ENCODE data around the gene WDR70.

WDR70 gene

DNA sequence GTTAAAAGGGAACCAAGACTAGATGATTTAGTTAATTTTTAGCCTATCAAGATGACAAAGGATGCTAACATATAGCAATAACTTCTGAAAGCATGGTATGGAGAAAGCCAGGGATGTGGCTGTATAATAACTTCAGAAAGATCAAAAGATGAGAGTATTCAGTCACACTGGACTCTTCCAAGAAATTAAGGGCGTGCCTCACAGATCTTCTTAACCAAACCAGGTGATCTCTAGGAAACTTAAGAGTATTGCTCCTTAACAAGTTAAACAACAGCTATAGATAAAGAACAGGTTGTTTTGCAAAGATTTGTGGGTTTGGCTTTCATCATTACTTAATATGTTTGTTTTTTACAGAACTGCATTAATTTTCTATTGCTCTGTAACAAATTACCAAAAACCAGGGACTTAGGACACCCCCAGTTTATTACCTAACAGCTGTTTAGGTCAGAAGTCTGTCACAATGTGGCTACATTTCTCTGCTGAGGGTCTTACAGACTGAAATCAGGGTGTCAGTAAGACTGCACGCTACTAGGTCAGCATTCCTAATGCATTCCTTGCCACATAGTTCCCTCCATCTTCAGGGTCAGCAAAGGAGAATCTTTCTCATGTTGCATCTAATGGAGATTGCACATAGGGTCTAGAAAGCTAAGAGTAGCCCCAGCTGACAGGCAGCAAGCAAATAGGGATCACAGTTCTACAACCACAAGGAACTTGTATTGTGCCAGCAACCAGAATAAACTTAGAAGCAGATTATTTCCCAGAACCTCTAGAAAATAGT, 113.8 kb downstream of the WDR70 start:
- DNase-seq (ENCODE audit: low read depth in 2 of 2) = no peak
- TF ChIP-seq, protein P1, sequence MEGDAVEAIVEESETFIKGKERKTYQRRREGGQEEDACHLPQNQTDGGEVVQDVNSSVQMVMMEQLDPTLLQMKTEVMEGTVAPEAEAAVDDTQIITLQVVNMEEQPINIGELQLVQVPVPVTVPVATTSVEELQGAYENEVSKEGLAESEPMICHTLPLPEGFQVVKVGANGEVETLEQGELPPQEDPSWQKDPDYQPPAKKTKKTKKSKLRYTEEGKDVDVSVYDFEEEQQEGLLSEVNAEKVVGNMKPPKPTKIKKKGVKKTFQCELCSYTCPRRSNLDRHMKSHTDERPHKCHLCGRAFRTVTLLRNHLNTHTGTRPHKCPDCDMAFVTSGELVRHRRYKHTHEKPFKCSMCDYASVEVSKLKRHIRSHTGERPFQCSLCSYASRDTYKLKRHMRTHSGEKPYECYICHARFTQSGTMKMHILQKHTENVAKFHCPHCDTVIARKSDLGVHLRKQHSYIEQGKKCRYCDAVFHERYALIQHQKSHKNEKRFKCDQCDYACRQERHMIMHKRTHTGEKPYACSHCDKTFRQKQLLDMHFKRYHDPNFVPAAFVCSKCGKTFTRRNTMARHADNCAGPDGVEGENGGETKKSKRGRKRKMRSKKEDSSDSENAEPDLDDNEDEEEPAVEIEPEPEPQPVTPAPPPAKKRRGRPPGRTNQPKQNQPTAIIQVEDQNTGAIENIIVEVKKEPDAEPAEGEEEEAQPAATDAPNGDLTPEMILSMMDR (IDR thresholded peaks at IDR 0.05; ENCODE audit: low read depth, low read length) = no peak
- no peak overlapping the region for H3K4me3 ChIP-seq (replicated peaks in 1 of 2; ENCODE audit: low read depth in 2 of 2, low read length in 2 of 2)

DNA sequence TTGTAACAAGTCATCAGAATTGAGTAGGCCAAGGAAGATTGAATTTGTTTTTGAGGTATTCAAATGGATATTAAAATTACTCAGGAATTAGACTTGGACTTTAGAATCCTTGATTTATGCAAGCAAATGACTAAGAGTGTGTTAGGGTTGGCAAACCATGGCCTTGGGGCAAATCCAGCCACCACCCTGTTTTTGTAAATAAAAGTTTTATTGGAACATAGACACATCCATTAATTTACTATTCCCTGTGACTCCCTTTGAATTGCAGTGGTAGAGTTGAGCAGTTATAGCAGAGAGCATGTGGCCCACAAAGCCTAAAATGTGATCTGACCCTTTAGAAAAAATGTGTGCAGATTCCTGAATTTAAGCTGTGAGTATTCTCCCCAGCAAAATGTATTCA, 115.6 kb downstream of the WDR70 start:
- peak in 1 of 2 donors; percentile 23 for DNase-seq (ENCODE audit: low read depth in 2 of 2)
- H3K4me3 ChIP-seq (replicated peaks in 1 of 2; ENCODE audit: low read depth in 2 of 2, low read length in 2 of 2) = no peak overlapping the region
- TF ChIP-seq, protein P1 (IDR thresholded peaks at IDR 0.05; ENCODE audit: low read depth, low read length) = no peak

DNA sequence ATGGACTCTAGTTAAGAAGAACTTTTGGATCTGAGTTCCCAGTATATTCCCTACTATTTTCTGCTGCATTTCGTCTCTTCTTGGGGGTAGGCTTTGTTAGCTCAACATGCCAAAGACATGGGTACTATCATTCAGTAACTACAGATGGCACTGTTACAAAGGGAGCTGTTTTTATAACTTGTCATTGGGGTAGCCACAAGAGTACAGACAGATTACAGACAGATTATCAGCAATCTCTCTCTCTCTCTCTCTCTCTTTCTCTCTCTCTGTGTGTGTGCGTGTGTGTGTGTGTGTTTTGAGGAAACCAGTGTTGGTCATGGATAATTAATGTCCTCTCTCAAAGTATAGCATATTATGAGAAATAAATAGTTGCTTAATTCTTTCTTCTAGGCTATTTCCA, 116.1 kb downstream of the WDR70 start:
- peak; percentile 49 to 62 for DNase-seq (ENCODE audit: low read depth in 2 of 2)
- no peak overlapping the region for H3K4me3 ChIP-seq (replicated peaks in 1 of 2; ENCODE audit: low read depth in 2 of 2, low read length in 2 of 2)
- TF ChIP-seq, protein P1 (IDR thresholded peaks at IDR 0.05; ENCODE audit: low read depth, low read length) = peak; percentile 23

DNA sequence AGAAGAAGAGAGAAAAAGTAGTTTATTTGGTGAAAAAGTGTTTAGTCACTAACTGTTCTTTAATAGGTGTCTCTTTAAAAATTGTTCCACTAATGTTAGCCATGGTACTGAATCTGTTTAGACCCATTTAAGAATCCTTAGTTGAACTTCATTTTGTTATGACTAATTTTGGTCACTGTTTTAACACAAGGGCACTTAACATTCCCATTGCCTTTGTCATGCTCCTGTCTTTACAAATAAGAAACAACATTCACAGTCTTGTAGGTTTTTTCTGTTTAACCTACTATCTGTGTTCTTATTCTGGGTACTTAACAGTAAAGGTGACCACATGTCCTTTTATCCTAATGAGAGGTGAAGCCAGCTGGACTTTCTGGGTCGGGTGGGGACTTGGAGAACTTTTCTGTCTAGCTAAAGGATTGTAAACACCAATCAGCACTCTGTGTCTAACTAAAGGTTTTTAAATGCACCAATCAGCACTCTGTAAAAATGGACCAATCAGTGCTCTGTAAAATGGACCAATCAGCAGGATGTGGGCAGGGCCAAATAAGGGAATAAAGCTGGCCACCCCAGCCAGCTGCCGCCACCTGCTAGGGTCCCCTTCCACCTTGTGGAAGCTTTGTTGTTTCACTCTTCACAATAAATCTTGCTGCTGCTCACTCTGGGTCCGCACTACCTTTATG, 116.7 kb downstream of the WDR70 start:
- TF ChIP-seq, protein P1 (IDR thresholded peaks at IDR 0.05; ENCODE audit: low read depth, low read length) = no peak
- DNase-seq (ENCODE audit: low read depth in 2 of 2) = peak; percentile 39 to 86
- no peak overlapping the region for H3K4me3 ChIP-seq (replicated peaks in 1 of 2; ENCODE audit: low read depth in 2 of 2, low read length in 2 of 2)

DNA sequence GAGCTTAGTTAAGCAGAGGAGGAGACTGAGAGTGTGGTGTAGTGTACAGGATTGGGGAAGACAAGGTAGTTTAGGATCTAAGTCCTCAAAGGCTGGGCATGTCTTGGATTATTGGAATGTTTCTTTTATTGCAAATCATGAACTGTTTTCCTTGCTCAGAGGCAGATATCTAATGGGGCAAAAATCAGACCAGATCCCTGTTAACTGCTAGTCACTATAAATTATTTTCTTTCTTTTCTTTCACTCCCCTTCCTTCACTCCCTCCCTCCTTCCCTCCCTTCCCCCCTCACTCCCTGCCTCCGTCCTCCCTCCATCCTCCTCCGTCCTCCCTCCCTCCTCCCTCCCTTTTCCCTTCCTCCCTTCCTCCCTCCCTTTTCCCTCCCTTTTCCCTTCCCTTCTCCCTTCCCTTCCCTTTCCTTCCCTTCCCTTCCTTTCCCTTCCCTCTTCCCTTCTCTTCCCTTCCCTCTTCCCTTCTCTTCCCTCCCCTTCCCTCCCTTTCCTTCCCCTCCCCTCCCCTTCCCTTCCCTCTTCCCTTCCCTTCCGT, 117.9 kb downstream of the WDR70 start:
- TF ChIP-seq, protein P1 (IDR thresholded peaks at IDR 0.05; ENCODE audit: low read depth, low read length) = no peak
- DNase-seq (ENCODE audit: low read depth in 2 of 2) = no peak
- H3K4me3 ChIP-seq (replicated peaks in 1 of 2; ENCODE audit: low read depth in 2 of 2, low read length in 2 of 2) = no peak overlapping the region

DNA sequence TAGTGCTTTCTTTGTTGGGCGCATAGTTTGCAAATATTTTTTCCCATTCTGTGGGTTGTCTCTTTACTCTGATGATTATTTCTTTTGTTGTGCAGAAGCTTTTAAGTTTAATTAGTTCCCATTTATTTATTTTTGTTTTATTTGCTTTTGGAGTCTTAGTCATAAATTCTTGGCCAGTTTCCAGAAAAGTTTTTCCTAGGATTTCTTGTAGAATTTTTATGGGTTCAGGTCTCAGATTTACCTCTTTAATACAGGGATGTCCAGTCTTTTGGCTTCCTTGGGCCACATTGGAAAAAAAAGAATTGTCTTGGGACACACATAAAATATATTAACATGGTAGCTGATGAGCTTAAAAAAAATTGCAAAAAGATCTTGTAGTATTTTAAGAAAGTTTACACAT, 122.0 kb downstream of the WDR70 start:
- TF ChIP-seq, protein P1 (IDR thresholded peaks at IDR 0.05; ENCODE audit: low read depth, low read length) = no peak
- H3K4me3 ChIP-seq (replicated peaks in 1 of 2; ENCODE audit: low read depth in 2 of 2, low read length in 2 of 2) = no peak overlapping the region
- DNase-seq (ENCODE audit: low read depth in 2 of 2) = peak; percentile 15 to 52
